Astrocyte of the hippocampus (primary cell): ENCODE data around the gene VPS9D1.
"Not testable (repeated sequence)": the region's sequence is repeated elsewhere in the genome, so short reads cannot be mapped to it uniquely, and the experiment has no call there.

ENCODE experiments used
- DNase-seq: peaks from one replicate; pipeline ENCODE4 v3.0.0; 2011; ENCODE audit warnings: low read depth, low spot score

Gene VPS9D1

GRCh38 chr16:89693931-89694783 is 26.5 kb downstream of the VPS9D1 start:
- no peak for DNase-seq

GRCh38 chr16:89693289-89693731 is 27.4 kb downstream of the VPS9D1 start:
- no peak for DNase-seq

GRCh38 chr16:89691986-89692569 is 28.6 kb downstream of the VPS9D1 start:
- no peak for DNase-seq

- DNase-seq, result no peak
These were observed 29.3 kb downstream of the VPS9D1 start for GRCh38 chr16:89691231-89691985.

GRCh38 chr16:89690392-89690901 is 30.3 kb downstream of the VPS9D1 start:
- DNase-seq, result no peak

GRCh38 chr16:89689621-89690020 is 31.1 kb downstream of the VPS9D1 start:
- DNase-seq, result not testable (repeated sequence)

- no peak for DNase-seq
These were observed 31.6 kb downstream of the VPS9D1 start for GRCh38 chr16:89689142-89689541.

- DNase-seq, result no peak
These were observed 32.3 kb downstream of the VPS9D1 start for GRCh38 chr16:89688395-89688794.

GRCh38 chr16:89687092-89687940 is 33.4 kb downstream of the VPS9D1 start:
- peak; percentile 62 for DNase-seq

- DNase-seq, result peak; percentile 96
These were observed 34.1 kb downstream of the VPS9D1 start, which contains the start of gene CDK10 for GRCh38 chr16:89686520-89687091. Gene CDK10 (plus strand): TSS chr16:89686689. CDS start chr16:89686711, 22 bp downstream.

GRCh38 chr16:89685916-89686315 is 34.8 kb downstream of the VPS9D1 start:
- no peak for DNase-seq

GRCh38 chr16:89678258-89678657 is 42.4 kb downstream of the VPS9D1 start:
- no peak for DNase-seq

- DNase-seq, result no peak
These were observed 48.3 kb downstream of the VPS9D1 start for GRCh38 chr16:89672177-89672941.

- DNase-seq, result not testable (repeated sequence)
These were observed 49.1 kb downstream of the VPS9D1 start for GRCh38 chr16:89671565-89671964.

- no peak for DNase-seq
These were observed 49.9 kb downstream of the VPS9D1 start for GRCh38 chr16:89670496-89671431.

GRCh38 chr16:89669755-89670154 is 50.9 kb downstream of the VPS9D1 start:
- no peak for DNase-seq

- no peak for DNase-seq
These were observed 51.9 kb downstream of the VPS9D1 start for GRCh38 chr16:89668790-89669158.

GRCh38 chr16:89667633-89668032 is 53.1 kb downstream of the VPS9D1 start:
- no peak for DNase-seq

- DNase-seq, result peak; percentile 33
These were observed 53.7 kb downstream of the VPS9D1 start for GRCh38 chr16:89667000-89667399.
